ENCODE data around the gene DNAJC15.

DNA sequence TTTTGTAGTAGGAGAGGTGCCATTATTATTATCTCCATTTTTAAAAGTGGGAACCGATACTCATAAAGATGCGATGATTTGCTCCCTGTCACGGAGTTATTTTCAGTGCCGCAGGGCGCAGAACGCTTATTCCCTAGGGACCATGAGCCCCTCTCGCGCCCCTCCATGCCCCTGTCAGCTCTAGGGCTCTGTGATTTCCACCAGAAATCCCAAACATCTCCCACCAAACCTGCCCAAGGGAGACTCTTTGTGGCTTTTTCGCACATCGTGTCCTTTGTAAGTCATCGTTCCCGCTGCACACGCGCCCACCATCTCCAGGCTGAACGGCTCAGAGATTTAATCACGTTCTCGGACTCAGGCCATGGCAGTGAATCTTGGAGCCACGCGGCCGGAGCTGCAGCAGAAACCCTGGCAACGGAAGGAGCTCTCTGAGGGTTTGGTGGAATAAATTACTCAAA lies 105.1 kb downstream of the DNAJC15 start:
- TF ChIP-seq, protein P1, sequence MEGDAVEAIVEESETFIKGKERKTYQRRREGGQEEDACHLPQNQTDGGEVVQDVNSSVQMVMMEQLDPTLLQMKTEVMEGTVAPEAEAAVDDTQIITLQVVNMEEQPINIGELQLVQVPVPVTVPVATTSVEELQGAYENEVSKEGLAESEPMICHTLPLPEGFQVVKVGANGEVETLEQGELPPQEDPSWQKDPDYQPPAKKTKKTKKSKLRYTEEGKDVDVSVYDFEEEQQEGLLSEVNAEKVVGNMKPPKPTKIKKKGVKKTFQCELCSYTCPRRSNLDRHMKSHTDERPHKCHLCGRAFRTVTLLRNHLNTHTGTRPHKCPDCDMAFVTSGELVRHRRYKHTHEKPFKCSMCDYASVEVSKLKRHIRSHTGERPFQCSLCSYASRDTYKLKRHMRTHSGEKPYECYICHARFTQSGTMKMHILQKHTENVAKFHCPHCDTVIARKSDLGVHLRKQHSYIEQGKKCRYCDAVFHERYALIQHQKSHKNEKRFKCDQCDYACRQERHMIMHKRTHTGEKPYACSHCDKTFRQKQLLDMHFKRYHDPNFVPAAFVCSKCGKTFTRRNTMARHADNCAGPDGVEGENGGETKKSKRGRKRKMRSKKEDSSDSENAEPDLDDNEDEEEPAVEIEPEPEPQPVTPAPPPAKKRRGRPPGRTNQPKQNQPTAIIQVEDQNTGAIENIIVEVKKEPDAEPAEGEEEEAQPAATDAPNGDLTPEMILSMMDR (IDR thresholded peaks at IDR 0.05) = no peak
- TF ChIP-seq POLR2A (IDR thresholded peaks at IDR 0.05) (no peak), POLR2AphosphoS5 (IDR thresholded peaks at IDR 0.05) (no peak), EP300 (IDR thresholded peaks at IDR 0.05) (no peak)
